ENCODE data around the gene ARPC5L. TPM values are rescaled to one million over a fixed set of nuclear protein-coding genes. Genes with fewer than 3 reads are reported as not detected.

The ARPC5L gene
- total RNA-seq, 1 experiment from 2014 or later: 54.5 TPM

- ChIA-PET POLR2A (ENCODE audit: unreplicated experiment) (no interaction called here), CTCF (interaction anchor here (0.9 kb wide), 1 partner anchor 60 kb away, joined by 3 read pairs; no protein-coding TSS in a partner anchor)
- no peaks in the 10 kb centered on the region for H3K27me3 ChIP-seq (ENCODE audit: low read length)
- no peak overlapping the region for H3K4me2 ChIP-seq (ENCODE audit: low read length)
- no peaks in the 10 kb centered on the region for H3K9me3 ChIP-seq (ENCODE audit: low read length)
- H2AFZ ChIP-seq (ENCODE audit: low read length): no peak overlapping the region
- intact Hi-C loops (cut with micrococcal nuclease): no loop called here
- no peaks in the 10 kb centered on the region for H4K20me1 ChIP-seq (ENCODE audit: low read length)
- no peak overlapping the region for H3K27ac ChIP-seq (ENCODE audit: low read length)
- DNase-seq (peak; percentile 31), ATAC-seq (no peak)
- H3F3A ChIP-seq (ENCODE audit: low read length, unreplicated experiment): no peaks in the 10 kb centered on the region
- no peak overlapping the region for H3K9ac ChIP-seq (ENCODE audit: low read length)
- no peaks in the 10 kb centered on the region for H3K79me2 ChIP-seq (ENCODE audit: low read length)
- H3K36me3 ChIP-seq (ENCODE audit: low read depth, low read length): no peaks in the 10 kb centered on the region
- peaks cover 8% of the 10 kb centered on the region for H3K4me1 ChIP-seq (ENCODE audit: insufficient read depth, low read length)
- H3K4me3 ChIP-seq (ENCODE audit: low read length): no peak overlapping the region
- TF ChIP-seq EZH2 (IDR thresholded peaks at IDR 0.05; ENCODE audit: low read length, unreplicated experiment): no peak
- TF ChIP-seq CTCF (conservative IDR thresholded peaks at IDR 0.05; ENCODE audit: low read depth, low read length): peak; percentile 47
- H3K9me2 ChIP-seq (replicated peaks; ENCODE audit: low read length): no peaks in the 10 kb centered on the region
- no TSS peak for BruUV-seq (replicated peaks)
Observed at GRCh38 chr9:124839612-124840299, 22.2 kb upstream of the ARPC5L start.

- ATAC-seq: no peak
- Histone ChIP-seq H2AFZ (ENCODE audit: low read length) (no peak overlapping the region), H3K9ac (ENCODE audit: low read length) (no peak overlapping the region), H3K9me3 (ENCODE audit: low read length) (no peaks in the 10 kb centered on the region), H3F3A (ENCODE audit: low read length, unreplicated experiment) (no peaks in the 10 kb centered on the region), H3K4me2 (ENCODE audit: low read length) (no peak overlapping the region), H3K79me2 (ENCODE audit: low read length) (no peaks in the 10 kb centered on the region), H3K27ac (ENCODE audit: low read length) (no peak overlapping the region), H3K27me3 (ENCODE audit: low read length) (no peaks in the 10 kb centered on the region), H4K20me1 (ENCODE audit: low read length) (no peaks in the 10 kb centered on the region), H3K4me1 (ENCODE audit: insufficient read depth, low read length) (peaks cover 2% of the 10 kb centered on the region), H3K9me2 (replicated peaks; ENCODE audit: low read length) (no peaks in the 10 kb centered on the region), H3K36me3 (ENCODE audit: low read depth, low read length) (no peaks in the 10 kb centered on the region), H3K4me3 (ENCODE audit: low read length) (no peak overlapping the region)
- POLR2A ChIA-PET (ENCODE audit: unreplicated experiment): no interaction called here
- no peak for DNase-seq
- BruUV-seq (replicated peaks): no TSS peak
- CTCF ChIA-PET: interaction anchor here (0.9 kb wide), 1 partner anchor 61 kb away, joined by 3 read pairs; no protein-coding TSS in a partner anchor
- TF ChIP-seq EZH2phosphoT487 (IDR thresholded peaks at IDR 0.05; ENCODE audit: borderline replicate concordance, low read length) (no peak), CTCF (conservative IDR thresholded peaks at IDR 0.05; ENCODE audit: low read depth, low read length) (peak; percentile 54)
- intact Hi-C loops (cut with micrococcal nuclease): no loop called here
Observed at GRCh38 chr9:124840300-124840833, 21.6 kb upstream of the ARPC5L start.

- no peak overlapping the region for H3K9ac ChIP-seq (ENCODE audit: low read length)
- H3K27me3 ChIP-seq (ENCODE audit: low read length): no peaks in the 10 kb centered on the region
- H4K20me1 ChIP-seq (ENCODE audit: low read length): no peaks in the 10 kb centered on the region
- no peak for TF ChIP-seq CTCF (conservative IDR thresholded peaks at IDR 0.05; ENCODE audit: low read depth, low read length)
- no peak for TF ChIP-seq EZH2 (IDR thresholded peaks at IDR 0.05; ENCODE audit: low read length, unreplicated experiment)
- H3K4me1 ChIP-seq (ENCODE audit: insufficient read depth, low read length): no peaks in the 10 kb centered on the region
- no peaks in the 10 kb centered on the region for H3K79me2 ChIP-seq (ENCODE audit: low read length)
- no peaks in the 10 kb centered on the region for H3F3A ChIP-seq (ENCODE audit: low read length, unreplicated experiment)
- no peak overlapping the region for H2AFZ ChIP-seq (ENCODE audit: low read length)
- no peak overlapping the region for H3K27ac ChIP-seq (ENCODE audit: low read length)
- POLR2A ChIA-PET (ENCODE audit: unreplicated experiment): interaction anchor here (0.7 kb wide), 1 partner anchor 21 kb away, joined by 6 read pairs; no protein-coding TSS in a partner anchor
- H3K9me3 ChIP-seq (ENCODE audit: low read length): no peaks in the 10 kb centered on the region
- H3K4me3 ChIP-seq (ENCODE audit: low read length): no peak overlapping the region
- intact Hi-C loops (cut with micrococcal nuclease): no loop called here
- ATAC-seq: no peak
- no peak overlapping the region for H3K4me2 ChIP-seq (ENCODE audit: low read length)
- H3K9me2 ChIP-seq (replicated peaks; ENCODE audit: low read length): no peaks in the 10 kb centered on the region
- DNase-seq: no peak
- H3K36me3 ChIP-seq (ENCODE audit: low read depth, low read length): no peaks in the 10 kb centered on the region
- no TSS peak for BruUV-seq (replicated peaks)
- CTCF ChIA-PET: no interaction called here
Observed at GRCh38 chr9:124841075-124841821, 20.7 kb upstream of the ARPC5L start.

Measured in PC-3 (cell line).